HepG2 (cell line): ENCODE results near the gene CYP19A1. TPM values are rescaled to one million over a fixed set of nuclear protein-coding genes. Genes with fewer than 3 reads are reported as not detected.

Experiments
- ATAC-seq: fragments of 200-7000 bp; cut with Tn5 transposase; 3 replicates; pipeline ENCODE4 v1.9.1; 2020; ENCODE audit warnings: mild to moderate bottlenecking, moderate library complexity
- BruUV-seq: library from RNA; stranded (reverse); fragments of 400-500 nt; replicated peaks from 2 replicates; lab custom pipeline; 2021; lab: Mats Ljungman, UMichigan
- CTCF ChIA-PET: fragments of 300-600 bp; formaldehyde crosslinking; extraction: SDS; loops from one replicate; lab custom pipeline; 2021; ENCODE audit warnings: low total read pairs, inconsistent platforms, low intra/inter-chr PET ratio; lab: Yijun Ruan, JAX
- POLR2A ChIA-PET: fragments of 350-600 bp; sonication (Branson Sonifier 250); formaldehyde crosslinking; loops from one replicate; lab custom pipeline; 2020; ENCODE audit warnings: antibody characterized with exemption, inconsistent platforms; lab: Yijun Ruan, JAX
- DNase-seq: peaks from one replicate; pipeline ENCODE4 v3.0.0-alpha.2; 2015; ENCODE audit warnings: low spot score
- FAIRE-seq: peaks from 3 replicates; lab custom pipeline; 2011; peaks lifted over from hg19 to GRCh38; lab: Jason Lieb, UNC
- H2AFZ ChIP-seq: one replicate; pipeline ENCODE4 v1.6.1; 2011; ENCODE audit warnings: low read length, inconsistent platforms
- H3K27ac ChIP-seq: fragments of 300-600 bp; 3 replicates; pipeline ENCODE4 v1.8.0; 2011; ENCODE audit warnings: mixed run types, mild to moderate bottlenecking, mixed read lengths, low read length, inconsistent platforms; ENCODE audit not compliant: insufficient read depth; ENCODE audit errors: extremely low read length
- H3K27me3 ChIP-seq, 2 experiments: fragments of 200-600 bp in 1 of 2; 2 replicates in 1 of 2; 3 replicates in 1 of 2; pipeline versions ENCODE4 v1.6.0 to v1.8.0; 2011; ENCODE audit warnings: low read length in 2 of 2, mild to moderate bottlenecking in 2 of 2, moderate library complexity in 2 of 2, inconsistent platforms in 1 of 2; ENCODE audit not compliant: insufficient read depth in 2 of 2, control insufficient read depth in 1 of 2
- H3K36me3 ChIP-seq, 2 experiments: fragments of 200-600 bp in 1 of 2; replicated peaks in 1 of 2; 2 replicates in 1 of 2; 3 replicates in 1 of 2; pipeline versions ENCODE4 v1.5.1 to v1.8.0; 2011; ENCODE audit warnings: low read length in 2 of 2, inconsistent platforms in 1 of 2; ENCODE audit not compliant: insufficient read depth in 2 of 2, control insufficient read depth in 1 of 2
- H3K4me1 ChIP-seq: 2 replicates; pipeline ENCODE4 v1.5.1; 2012; ENCODE audit warnings: low read length, inconsistent platforms; ENCODE audit not compliant: insufficient read depth
- H3K4me2 ChIP-seq: 2 replicates; pipeline ENCODE4 v1.6.0; 2011; ENCODE audit warnings: low read depth, low read length, inconsistent platforms
- H3K4me3 ChIP-seq, 3 experiments: fragments of 200-600 bp in 1 of 3; sonication (generic), shearing (Covaris generic) in 1 of 3; replicated peaks in 1 of 3; 2 replicates each; pipeline ENCODE4 v1.5.1; 2011 to 2016; ENCODE audit warnings: low read length in 3 of 3, inconsistent platforms in 2 of 3, low read depth in 2 of 3, mild to moderate bottlenecking in 2 of 3, control low read depth in 1 of 3, mixed read lengths in 1 of 3; ENCODE audit not compliant: insufficient read depth in 1 of 3
- H3K79me2 ChIP-seq: one replicate; pipeline ENCODE4 v1.6.1; 2011; ENCODE audit warnings: low read length, inconsistent platforms; ENCODE audit not compliant: insufficient read depth
- H3K9ac ChIP-seq: 2 replicates; pipeline ENCODE4 v1.6.0; 2011; ENCODE audit warnings: mild to moderate bottlenecking, low read depth, low read length, inconsistent platforms; ENCODE audit not compliant: insufficient read depth
- H3K9me3 ChIP-seq: 2 replicates; pipeline ENCODE4 v1.5.1; 2012; ENCODE audit warnings: mild to moderate bottlenecking, low read length
- H4K20me1 ChIP-seq: 2 replicates; pipeline ENCODE4 v1.6.0; 2011; ENCODE audit warnings: inconsistent platforms, mild to moderate bottlenecking, low read length, moderate library complexity; ENCODE audit not compliant: insufficient read depth
- CAMTA2 ChIP-seq: sonication (generic); formaldehyde crosslinking; IDR thresholded peaks from 2 replicates; pipeline ENCODE4 v1.4.0; 2020; ENCODE audit warnings: mild to moderate bottlenecking, missing genetic modification reagents, borderline replicate concordance
- CHD2 ChIP-seq: IDR thresholded peaks from 2 replicates; pipeline ENCODE4 v1.6.1; 2011; ENCODE audit warnings: low read depth, low read length, improper control_type of control experiment
- FOXK1 ChIP-seq: sonication (generic); formaldehyde crosslinking; IDR thresholded peaks from 2 replicates; pipeline ENCODE4 v1.4.0; 2020; ENCODE audit warnings: low read depth, missing genetic modification reagents, borderline replicate concordance
- JUN ChIP-seq: sonication (generic); formaldehyde crosslinking; IDR thresholded peaks from 2 replicates; pipeline ENCODE4 v1.4.0; 2020; ENCODE audit warnings: mild to moderate bottlenecking, missing genetic modification reagents
- NCOA1 ChIP-seq: sonication (generic); formaldehyde crosslinking; IDR thresholded peaks from 2 replicates; pipeline ENCODE4 v1.9.0; 2021; ENCODE audit warnings: missing genetic modification reagents
- NFIC ChIP-seq: IDR thresholded peaks from 2 replicates; pipeline ENCODE4 v1.6.1; 2012; ENCODE audit warnings: mild to moderate bottlenecking, low read length, inconsistent platforms
- RFX3 ChIP-seq: IDR thresholded peaks from 2 replicates; pipeline ENCODE4 v1.6.1; 2016; ENCODE audit warnings: missing biosample characterization, missing genetic modification reagents
- SCMH1 ChIP-seq: sonication (generic); formaldehyde crosslinking; IDR thresholded peaks from 2 replicates; pipeline ENCODE4 v1.9.0; 2021; ENCODE audit warnings: missing genetic modification reagents, mild to moderate bottlenecking, borderline replicate concordance
- SIX1 ChIP-seq: sonication (generic); formaldehyde crosslinking; IDR thresholded peaks from 2 replicates; pipeline ENCODE4 v1.4.0; 2020; ENCODE audit warnings: missing genetic modification reagents, borderline replicate concordance
- TCF7L2 ChIP-seq: IDR thresholded peaks from 2 replicates; pipeline ENCODE4 v1.6.1; 2011; ENCODE audit warnings: mild to moderate bottlenecking, low read depth, low read length, moderate library complexity
- ZNF17 ChIP-seq: sonication (generic); formaldehyde crosslinking; IDR thresholded peaks from 2 replicates; pipeline ENCODE4 v1.5.0; 2020; ENCODE audit warnings: mild to moderate bottlenecking, missing genetic modification reagents
- ZNF766 ChIP-seq: sonication (generic); formaldehyde crosslinking; IDR thresholded peaks from 2 replicates; pipeline ENCODE4 v1.5.0; 2020; ENCODE audit warnings: missing genetic modification reagents, borderline replicate concordance
- ZSCAN29 ChIP-seq: sonication (generic); formaldehyde crosslinking; conservative IDR thresholded peaks from 2 replicates; pipeline ENCODE4 v1.4.0; 2020; ENCODE audit warnings: mild to moderate bottlenecking, missing genetic modification reagents
- WGBS: methylation state at CpG from one replicate; pipeline ENCODE4 v1.1.6; 2017; ENCODE audit warnings: low lambda C conversion rate; 5-methylcytosine and 5-hydroxymethylcytosine counted together
- in situ Hi-C: cut with HindIII; loops from 2 replicates; pipeline ENCODE4 v1.10.0; 2017; ENCODE audit warnings: low pct_unique_long_range_greater_than_20kb; ENCODE audit not compliant: extremely low pct_ligation_motif_present
- intact Hi-C: fragments of 100-400 bp; cut with micrococcal nuclease; formaldehyde crosslinking; loops from one replicate; pipeline ENCODE4 v1.10.0; 2022; ENCODE audit not compliant: unreplicated experiment
- polyA plus RNA-seq, 8 experiments: library from polyadenylated mRNA; depleted of rRNA in 3 of 8; stranded (reverse) in 7 of 8; unstranded in 1 of 8; fragments of >200 nt; fragmentation: Illumina TruSeq in 4 of 8; extraction: Trizol in 4 of 8; gene quantifications; 2 replicates each; pipeline versions ENCODE4 v1.2.1 to v1.2.3, GENCODE V29; 2011 to 2016; ENCODE audit warnings: low read depth in 4 of 8, missing spikeins in 1 of 8, mixed read lengths in 1 of 8; ENCODE audit not compliant: insufficient read depth in 1 of 8
- total RNA-seq, 5 experiments: library from RNA; depleted of rRNA; stranded (reverse); fragments of >200 nt; fragmentation: Illumina TruSeq; extraction: Trizol; gene quantifications; 2 replicates each; pipeline ENCODE4 v1.2.3, GENCODE V29; 2016; ENCODE audit warnings: low read depth in 1 of 5
- TF ChIP-seq, protein P1 (sequence below): sonication (generic); formaldehyde crosslinking; IDR thresholded peaks from 2 replicates; pipeline ENCODE4 v1.4.0; 2020; ENCODE audit warnings: missing genetic modification reagents
- TF ChIP-seq, protein P2 (sequence below): sonication (generic); formaldehyde crosslinking; IDR thresholded peaks from 2 replicates; pipeline ENCODE4 v1.5.1; 2020; ENCODE audit warnings: mild to moderate bottlenecking, missing genetic modification reagents, borderline replicate concordance
- TF ChIP-seq, protein P3 (sequence below): sonication (generic); formaldehyde crosslinking; IDR thresholded peaks from 2 replicates; pipeline ENCODE4 v1.5.1; 2020; ENCODE audit warnings: mild to moderate bottlenecking, moderate library complexity, missing genetic modification reagents

Gene CYP19A1
- total and polyA plus RNA-seq, 2 of the 13 experiments (the other 11 are each of a cell fraction or from before 2014, with no cell fraction given): 10.9 to 23.0 TPM

DNA sequence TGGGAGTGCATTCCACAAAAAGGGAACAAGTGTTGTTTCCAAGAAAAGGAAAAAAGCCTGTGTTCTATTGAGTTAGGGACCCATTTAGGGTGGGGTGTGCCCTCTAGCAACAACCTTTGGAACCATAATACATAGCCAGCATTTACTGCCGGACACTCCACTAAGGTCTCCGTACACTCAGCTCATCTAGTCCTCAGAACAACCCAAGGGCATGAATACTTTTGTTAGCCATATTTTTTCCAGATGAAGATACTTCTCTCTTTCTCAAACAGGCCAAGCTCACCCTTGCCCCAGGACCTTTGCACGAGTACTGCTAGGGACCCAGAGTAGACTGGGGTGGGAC is 49.3 kb upstream of the CYP19A1 start:
- FAIRE-seq (no peak), DNase-seq (no peak), ATAC-seq (no peak)
- no TSS peak for BruUV-seq
- intact Hi-C loops (no loop called here), in situ Hi-C loops (no loop called here)
- Histone ChIP-seq H3K27ac (no peak overlapping the region), H4K20me1 (no peaks in the 10 kb centered on the region), H3K36me3 (no peaks in the 10 kb centered on the region), H3K9ac (no peak overlapping the region), H3K9me3 (no peaks in the 10 kb centered on the region), H3K79me2 (no peaks in the 10 kb centered on the region), H3K4me3 (no peak overlapping the region), H3K27me3 (peaks cover 0 to 8% of the 10 kb centered on the region in 2 experiments; a peak in 2 of 5 replicates), H3K4me2 (no peak overlapping the region), H3K4me1 (no peaks in the 10 kb centered on the region), H2AFZ (no peak overlapping the region)
- TF ChIP-seq JUN: no peak
- TF ChIP-seq, protein P1, sequence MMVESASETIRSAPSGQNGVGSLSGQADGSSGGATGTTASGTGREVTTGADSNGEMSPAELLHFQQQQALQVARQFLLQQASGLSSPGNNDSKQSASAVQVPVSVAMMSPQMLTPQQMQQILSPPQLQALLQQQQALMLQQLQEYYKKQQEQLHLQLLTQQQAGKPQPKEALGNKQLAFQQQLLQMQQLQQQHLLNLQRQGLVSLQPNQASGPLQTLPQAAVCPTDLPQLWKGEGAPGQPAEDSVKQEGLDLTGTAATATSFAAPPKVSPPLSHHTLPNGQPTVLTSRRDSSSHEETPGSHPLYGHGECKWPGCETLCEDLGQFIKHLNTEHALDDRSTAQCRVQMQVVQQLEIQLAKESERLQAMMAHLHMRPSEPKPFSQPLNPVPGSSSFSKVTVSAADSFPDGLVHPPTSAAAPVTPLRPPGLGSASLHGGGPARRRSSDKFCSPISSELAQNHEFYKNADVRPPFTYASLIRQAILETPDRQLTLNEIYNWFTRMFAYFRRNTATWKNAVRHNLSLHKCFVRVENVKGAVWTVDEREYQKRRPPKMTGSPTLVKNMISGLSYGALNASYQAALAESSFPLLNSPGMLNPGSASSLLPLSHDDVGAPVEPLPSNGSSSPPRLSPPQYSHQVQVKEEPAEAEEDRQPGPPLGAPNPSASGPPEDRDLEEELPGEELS (CRISPR knock-in tag): no peak
- no peak for TF ChIP-seq ZSCAN29
- no peak for TF ChIP-seq SCMH1 (CRISPR knock-in tag)
- no peak for TF ChIP-seq SIX1
- TF ChIP-seq NCOA1 (CRISPR knock-in tag): no peak
- TF ChIP-seq CHD2: no peak
- no peak for TF ChIP-seq CAMTA2 (CRISPR knock-in tag)
- TF ChIP-seq, protein P2, sequence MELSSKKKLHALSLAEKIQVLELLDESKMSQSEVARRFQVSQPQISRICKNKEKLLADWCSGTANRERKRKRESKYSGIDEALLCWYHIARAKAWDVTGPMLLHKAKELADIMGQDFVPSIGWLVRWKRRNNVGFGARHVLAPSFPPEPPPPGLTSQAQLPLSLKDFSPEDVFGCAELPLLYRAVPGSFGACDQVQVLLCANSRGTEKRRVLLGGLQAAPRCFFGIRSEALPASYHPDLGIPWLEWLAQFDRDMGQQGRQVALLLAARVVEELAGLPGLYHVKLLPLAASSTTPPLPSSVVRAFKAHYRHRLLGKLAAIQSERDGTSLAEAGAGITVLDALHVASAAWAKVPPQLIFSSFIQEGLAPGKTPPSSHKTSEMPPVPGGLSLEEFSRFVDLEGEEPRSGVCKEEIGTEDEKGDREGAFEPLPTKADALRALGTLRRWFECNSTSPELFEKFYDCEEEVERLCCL (CRISPR knock-in tag): no peak
- no peak for TF ChIP-seq RFX3 (CRISPR knock-in tag)
- TF ChIP-seq NFIC: no peak
- no peak for TF ChIP-seq ZNF17 (CRISPR knock-in tag)
- no peak for TF ChIP-seq FOXK1 (CRISPR knock-in tag)
- no peak for TF ChIP-seq ZNF766 (CRISPR knock-in tag)
- TF ChIP-seq TCF7L2: no peak
- TF ChIP-seq, protein P3, sequence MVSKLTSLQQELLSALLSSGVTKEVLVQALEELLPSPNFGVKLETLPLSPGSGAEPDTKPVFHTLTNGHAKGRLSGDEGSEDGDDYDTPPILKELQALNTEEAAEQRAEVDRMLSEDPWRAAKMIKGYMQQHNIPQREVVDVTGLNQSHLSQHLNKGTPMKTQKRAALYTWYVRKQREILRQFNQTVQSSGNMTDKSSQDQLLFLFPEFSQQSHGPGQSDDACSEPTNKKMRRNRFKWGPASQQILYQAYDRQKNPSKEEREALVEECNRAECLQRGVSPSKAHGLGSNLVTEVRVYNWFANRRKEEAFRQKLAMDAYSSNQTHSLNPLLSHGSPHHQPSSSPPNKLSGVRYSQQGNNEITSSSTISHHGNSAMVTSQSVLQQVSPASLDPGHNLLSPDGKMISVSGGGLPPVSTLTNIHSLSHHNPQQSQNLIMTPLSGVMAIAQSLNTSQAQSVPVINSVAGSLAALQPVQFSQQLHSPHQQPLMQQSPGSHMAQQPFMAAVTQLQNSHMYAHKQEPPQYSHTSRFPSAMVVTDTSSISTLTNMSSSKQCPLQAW (CRISPR knock-in tag): no peak
- POLR2A ChIA-PET: no interaction called here
- WGBS: 30% methylated on average over 3 of the region's 3 CpGs
- CTCF ChIA-PET: no interaction called here
